Esophagus mucosa (tissue), 1 donor: ENCODE data around the gene TMEM175. TPM values are rescaled to one million over a fixed set of nuclear protein-coding genes. Genes with fewer than 3 reads are reported as not detected.

Experiments used
- ATAC-seq: fragments of 200-7000 bp; cut with Tn5 transposase; one replicate; pipeline ENCODE4 v1.9.1; 2020
- total RNA-seq: library from RNA; stranded (reverse); gene quantifications from one replicate; pipeline ENCODE4 v1.2.4, GENCODE V29; 2023
- donor health status: DM: yes; HTN: yes; CAD: no.

Gene TMEM175, protein sequence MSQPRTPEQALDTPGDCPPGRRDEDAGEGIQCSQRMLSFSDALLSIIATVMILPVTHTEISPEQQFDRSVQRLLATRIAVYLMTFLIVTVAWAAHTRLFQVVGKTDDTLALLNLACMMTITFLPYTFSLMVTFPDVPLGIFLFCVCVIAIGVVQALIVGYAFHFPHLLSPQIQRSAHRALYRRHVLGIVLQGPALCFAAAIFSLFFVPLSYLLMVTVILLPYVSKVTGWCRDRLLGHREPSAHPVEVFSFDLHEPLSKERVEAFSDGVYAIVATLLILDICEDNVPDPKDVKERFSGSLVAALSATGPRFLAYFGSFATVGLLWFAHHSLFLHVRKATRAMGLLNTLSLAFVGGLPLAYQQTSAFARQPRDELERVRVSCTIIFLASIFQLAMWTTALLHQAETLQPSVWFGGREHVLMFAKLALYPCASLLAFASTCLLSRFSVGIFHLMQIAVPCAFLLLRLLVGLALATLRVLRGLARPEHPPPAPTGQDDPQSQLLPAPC
- total RNA-seq: 11.2 TPM

DNA sequence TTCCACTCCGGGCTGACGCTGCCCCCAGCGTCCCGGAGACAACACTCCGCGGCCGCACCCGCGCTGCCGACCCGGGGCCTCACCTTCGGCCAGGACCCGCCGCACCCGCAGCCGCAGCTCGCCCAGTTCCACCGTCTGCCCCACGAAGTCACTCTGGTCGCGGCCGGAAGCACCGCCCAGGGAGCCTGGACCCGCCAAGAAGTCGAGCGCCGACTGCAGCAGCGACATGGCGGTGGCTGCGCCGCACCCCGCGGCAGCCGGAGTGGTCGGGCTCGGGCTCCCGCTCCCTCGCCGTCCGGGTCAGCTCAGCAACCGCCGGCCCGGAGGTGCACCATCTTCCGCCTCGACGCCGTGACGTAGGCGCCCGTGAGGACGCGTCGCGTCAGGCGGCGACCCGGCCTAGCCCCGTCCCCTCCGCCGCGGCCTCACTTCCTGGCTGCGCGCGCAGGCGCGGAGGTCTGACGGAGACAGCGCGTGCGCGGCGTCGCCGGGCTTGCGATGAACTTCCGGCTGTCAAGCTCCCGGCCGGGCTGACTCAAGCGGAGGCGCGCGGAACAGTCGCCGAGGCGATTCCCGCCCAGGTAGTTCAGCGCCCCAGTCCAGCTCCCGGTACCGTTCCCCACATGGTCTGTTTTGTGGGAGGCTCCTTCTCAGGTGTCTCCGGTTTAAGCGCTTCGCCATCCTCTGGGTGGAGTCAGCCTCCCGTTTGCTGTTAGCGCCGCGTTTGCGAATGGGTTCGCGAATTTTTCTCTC, at the start of gene TMEM175, which contains the start of gene GAK:
TSS of gene TMEM175 (plus strand) at position 501 of the 753 bp plus-strand sequence. CDS start 15,280 bp downstream, outside the sequence.
TSS of gene GAK (minus strand) at position 357 of the 753 bp plus-strand sequence. CDS start at position 228, 129 bp downstream.
- ATAC-seq: peak; percentile 97

DNA sequence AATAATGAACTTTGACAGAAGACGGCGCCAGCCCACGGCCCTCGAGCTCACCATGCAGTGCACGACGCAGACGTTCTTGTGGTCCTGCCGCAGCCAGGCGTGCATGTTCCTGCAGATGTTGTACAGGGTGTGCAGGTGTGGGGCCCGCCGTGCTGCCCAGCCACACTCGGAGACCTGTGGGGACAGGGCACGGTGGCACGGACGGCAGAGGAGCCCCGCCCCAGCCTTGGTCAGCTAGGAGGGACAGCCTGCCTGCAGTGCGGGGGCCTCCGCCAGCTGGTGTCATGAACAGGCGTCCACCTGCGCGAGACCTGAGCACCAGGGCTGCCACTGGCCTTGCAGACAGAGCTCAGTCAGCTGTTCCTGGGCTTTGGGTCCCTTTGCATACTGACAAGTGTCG, 49.6 kb upstream of the TMEM175 start:
- no peak for ATAC-seq

DNA sequence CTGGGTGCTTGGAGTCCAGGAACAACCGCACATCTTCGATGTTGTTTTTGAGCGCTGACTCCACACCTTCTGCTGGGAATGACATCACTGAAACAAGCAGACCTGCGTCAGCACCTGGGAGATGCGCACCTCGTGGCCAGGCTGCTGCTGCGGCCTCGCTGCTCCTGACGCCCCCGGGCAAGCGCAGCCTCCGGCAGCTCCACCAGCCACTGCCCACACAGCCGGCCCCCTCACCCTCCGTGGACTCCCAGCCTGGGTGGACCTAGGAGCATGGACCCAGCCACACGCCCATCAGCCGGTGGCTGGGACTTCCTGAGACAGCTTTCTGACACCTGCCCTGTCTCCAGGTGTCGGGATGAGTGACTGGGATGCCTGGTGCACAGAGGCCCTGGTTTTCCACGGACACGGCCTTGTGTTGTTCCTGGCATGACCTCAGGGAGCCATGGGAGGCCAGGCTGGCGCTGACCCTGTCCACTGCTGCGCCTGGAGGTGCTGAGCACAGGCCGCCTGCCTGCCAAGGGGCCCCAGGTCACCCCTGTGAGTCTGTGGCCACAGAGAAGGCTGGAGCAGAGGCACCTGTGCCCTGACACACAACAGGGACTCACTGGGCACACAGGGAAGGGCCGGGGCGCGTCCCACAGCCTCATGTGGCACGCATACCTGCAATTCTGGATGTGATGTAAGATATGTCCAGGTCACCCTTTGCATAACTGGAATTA, 48.7 kb upstream of the TMEM175 start:
- no peak for ATAC-seq

- no peak for ATAC-seq
These were observed 48.0 kb upstream of the TMEM175 start for GRCh38 chr4:884259-884658.

GRCh38 chr4:884896-885295, 47.4 kb upstream of the TMEM175 start:
- ATAC-seq: no peak

DNA sequence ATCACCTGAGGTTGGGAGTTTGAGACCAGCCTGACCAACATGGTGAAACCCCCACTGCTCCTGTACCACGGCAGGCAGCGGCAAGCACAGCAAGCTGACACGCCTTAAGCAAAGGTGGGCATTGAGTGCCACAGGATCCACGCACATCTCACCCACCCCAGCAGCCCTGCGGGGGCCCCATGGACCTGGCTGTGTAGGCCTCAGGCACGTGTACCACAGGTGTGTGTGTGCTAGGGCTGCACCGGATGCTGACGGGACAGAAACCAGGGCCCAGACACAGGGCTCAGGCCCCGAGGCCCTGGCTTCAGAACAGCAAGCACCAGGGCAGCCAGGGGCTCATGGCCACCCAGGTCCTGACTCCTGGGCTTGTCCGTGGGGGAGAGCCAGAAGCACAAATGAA, 46.9 kb upstream of the TMEM175 start:
- ATAC-seq: no peak

DNA sequence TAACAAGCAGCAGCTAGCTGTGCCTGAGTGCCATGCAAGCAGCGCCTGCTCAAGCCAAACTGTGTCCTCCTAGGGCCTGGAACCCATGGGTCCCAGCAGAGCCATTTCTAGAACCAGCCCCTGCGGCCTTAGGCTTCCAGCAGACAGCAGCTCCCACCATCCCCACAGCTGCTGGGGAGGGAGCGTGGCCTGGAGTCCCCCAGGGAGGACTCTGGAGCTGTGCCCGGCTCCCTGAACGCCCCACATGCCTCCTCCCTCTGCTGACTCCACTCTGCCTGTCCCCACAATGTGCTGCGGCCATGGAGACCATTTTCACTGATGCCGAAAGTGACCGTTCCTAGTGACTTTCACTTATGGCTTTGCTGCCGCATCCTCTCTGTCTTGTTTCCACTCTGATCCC, 46.0 kb upstream of the TMEM175 start:
- ATAC-seq: no peak

DNA sequence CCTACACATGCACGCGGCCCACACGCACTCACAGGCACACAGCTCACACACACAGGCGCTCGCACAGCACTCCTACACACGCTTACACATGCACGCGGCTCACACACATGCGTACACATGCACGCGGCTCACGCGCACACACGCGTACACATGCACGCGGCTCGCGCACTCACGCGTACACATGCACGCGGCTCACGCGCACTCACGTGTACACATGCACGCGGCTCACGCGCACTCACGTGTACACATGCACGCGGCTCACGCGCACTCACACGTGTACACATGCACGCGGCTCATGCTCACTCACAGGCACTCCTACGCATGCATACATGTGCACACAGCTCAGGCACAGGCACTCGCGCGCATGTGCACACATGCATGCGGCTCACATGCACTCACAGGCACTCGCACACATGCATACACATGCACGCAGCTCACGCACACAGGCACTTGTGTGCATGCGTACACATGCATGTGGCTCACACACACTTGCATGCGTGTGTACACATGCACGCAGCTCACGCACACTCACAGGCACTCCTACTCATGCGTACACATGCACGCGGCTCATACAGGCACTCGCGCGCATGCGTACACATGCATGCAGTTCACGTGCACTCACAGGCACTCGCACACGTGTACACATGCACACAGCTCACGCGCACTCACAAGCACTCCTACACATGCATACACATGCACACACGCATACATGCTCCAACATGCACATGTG, 45.1 kb upstream of the TMEM175 start:
- no peak for ATAC-seq

DNA sequence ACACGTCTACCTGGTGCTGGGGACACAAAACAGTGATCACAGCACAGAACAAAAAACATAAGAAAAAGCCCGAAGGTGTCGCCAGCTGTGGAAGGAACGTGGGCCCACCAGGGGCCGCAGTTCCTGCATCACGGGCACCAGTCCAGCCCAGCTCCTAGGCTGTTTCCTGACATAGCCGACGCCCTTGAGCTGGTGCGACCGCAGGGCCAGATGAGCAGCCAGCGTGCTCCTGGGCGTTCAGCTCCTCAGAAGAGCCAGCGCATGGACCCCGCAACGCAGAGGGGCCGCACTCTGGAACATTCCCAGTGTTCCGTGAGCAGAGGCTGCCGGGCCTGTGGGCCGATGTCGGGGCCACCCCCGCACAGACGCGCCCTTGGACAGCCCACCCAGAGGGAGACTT, 44.2 kb upstream of the TMEM175 start:
- no peak for ATAC-seq

GRCh38 chr4:889516-889915, 42.7 kb upstream of the TMEM175 start:
- no peak for ATAC-seq

- ATAC-seq: no peak
These were observed 42.1 kb upstream of the TMEM175 start for GRCh38 chr4:890036-890695.

DNA sequence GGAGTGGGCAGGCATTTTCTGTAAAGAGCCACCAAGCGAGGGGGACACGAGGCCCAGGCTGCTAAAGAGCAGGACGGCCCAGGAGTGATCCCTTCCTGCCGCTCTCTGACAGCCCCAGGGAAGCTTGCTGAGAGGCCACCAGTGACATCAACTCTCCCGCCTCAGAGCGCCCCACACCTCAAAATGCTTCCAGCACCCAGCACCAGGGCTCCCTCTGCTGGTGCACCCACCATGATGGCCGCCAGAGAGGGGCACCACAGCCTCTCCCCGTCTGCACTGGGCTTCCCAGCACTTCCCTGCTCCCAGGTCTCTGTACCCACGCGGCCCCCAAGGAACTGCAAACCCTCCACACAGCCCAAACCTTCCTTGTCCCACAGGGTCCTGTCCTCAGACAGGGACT, 40.5 kb upstream of the TMEM175 start:
- ATAC-seq: no peak

GRCh38 chr4:892780-893179, 39.5 kb upstream of the TMEM175 start:
- ATAC-seq: no peak

DNA sequence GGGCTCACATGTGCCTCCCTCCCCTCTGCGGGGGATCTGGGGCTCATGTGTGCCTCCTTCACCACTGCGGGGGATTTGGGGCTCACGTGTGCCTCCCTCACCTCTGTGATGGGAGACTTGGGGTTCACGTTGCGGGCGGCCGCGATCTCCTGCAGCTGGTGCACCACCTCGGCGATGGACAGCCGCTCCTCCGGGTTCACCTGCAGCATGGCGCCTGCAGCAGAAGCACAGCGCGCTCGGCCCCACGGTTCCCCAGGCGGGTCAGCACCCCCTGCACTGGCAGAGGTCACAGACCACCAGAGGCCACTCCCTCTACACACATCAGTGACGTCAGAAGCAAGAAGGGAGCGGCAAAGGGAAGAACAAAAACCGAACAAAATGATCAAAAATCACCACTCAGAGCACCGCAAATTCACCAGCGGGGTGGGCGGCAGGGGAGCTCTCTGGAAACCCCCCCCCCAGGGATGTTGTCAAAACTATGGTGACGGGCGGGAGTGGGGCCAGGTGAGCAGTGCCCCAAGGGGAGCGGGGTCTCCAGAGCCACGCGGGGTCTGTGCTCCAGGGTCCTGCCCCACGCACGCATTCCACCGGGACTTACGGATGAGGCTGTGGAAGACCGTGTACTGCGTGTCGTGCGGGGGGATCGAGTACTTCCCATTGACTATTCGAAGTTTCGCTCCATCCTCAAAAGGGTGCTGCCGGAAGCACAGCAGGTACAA, 38.8 kb upstream of the TMEM175 start:
- no peak for ATAC-seq

DNA sequence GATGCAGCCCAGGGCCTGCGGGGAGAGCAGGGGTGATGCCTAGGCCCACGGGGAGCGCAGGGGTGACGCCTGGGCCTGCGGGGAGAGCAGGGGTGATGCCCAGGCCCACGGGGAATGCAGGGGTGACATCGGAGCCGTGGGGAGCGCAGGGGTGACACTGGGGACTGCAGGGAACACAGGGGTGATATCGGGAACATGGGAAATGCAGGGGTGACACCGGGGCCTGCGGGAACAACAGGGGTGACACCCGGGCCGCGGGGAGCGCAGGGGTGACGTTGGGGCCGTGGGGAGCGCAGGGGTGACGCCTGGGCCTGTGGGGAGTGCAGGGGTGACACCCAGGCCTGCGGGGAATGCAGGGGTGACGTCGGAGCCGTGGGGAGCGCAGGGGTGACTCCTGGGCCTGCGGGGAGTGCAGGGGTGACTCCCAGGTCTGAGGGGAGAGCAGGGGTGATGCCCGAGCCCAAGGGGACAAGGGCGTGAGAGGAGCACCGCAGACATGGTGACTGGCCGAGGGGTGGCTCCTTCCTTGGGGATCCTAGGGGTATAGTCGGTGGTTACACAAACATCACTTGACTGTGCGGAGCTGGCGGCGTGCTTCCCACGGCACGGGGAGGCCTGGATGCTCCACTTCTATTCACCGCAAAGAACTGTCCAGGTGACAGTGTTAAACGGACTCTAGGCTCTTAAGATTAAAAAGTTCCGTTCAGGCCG, 38.1 kb upstream of the TMEM175 start:
- no peak for ATAC-seq

DNA sequence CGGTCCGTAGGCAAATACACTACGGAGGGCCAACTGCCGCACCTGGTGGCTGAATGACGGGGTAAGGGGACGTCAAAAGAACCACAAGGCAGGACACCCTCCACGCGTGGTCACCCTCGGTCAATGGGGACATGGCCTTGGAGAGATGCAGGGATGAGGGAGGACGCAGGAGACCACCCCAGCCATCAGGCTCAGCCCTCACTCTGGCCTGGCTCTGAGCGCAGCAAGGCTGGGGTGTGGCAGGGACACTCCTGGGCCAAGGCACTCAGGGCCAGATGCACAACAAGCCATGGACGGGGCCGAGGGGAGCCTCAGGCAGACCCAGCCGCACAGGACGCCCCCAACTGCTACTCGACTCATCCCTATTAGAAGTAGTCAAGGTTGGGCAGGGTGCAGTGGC, 36.7 kb upstream of the TMEM175 start:
- ATAC-seq: no peak

DNA sequence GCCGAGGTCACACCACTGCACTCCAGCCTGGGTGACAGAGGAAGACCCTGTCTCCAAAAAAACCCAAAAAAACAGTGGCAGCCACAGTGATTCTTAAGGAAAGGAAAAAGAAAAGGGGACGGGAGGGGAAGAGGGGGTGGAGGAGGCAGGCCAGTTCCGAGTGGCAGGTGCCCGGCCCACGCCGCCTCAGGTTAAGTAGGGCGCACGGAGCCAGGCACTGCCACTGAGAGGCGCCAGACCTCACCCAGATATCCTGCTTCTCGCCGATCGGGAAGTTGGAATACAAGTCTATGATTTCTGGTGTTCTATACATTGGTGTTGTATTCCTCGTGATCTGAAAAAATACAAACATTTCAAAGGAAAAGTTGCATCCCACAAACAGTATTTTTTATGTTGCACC, 36.0 kb upstream of the TMEM175 start:
- ATAC-seq: no peak

DNA sequence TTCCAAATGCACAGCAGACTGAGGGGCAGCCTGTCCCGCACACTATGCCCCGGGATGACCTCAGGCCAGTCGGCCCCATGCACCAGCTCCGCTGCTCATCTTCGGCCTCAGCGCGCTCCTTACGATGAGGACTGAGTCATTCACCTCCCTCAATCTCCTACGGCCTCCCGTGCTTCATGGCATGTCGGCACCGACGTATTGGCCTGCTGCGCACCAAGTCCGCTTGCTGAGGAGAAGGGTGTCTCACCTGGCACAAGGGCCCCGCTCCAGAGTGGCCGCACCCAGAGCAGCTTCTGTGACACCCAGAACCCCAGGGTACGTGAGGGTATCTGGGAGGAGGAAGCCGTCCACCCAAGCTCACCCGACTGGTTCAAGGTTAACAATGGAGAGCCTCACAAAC, 35.6 kb upstream of the TMEM175 start:
- ATAC-seq: no peak

- ATAC-seq: no peak
These were observed 34.1 kb upstream of the TMEM175 start for GRCh38 chr4:898123-898522.

DNA sequence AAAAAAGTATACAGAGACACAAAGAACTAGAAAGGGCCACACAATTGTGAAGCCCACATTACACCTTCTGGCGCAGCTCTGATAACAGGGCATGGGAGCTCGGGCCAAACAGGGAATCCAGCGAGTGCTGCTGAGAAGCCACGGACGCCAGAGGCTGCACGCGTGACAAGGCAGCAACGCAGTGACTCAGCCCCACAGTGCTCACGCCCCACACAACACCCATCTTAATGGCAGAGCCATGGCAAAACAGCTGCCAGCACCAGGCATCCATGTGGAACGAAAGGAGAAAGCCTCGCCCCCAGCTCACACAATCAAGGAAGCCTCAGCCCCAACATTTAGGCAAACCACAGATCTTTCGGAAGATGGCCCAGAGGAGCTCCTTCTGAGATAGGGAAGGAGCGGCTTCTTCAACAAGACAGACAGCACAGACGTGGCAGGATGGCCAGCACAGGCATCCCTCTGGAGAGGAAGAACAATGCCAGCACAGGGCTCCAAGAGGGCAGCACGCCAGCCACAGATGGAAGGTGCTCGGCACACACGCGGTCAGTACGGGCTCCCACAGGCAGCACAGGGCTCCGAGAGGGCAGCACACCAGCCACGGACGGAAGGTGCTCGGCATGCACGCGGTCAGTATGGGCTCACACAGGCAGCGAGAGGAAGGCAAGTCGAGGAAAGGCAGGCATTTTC, 33.2 kb upstream of the TMEM175 start:
- ATAC-seq: no peak
